ENCODE measurements around the gene ZBTB7C.

The ZBTB7C gene

GRCh38 chr18:48043166-48043565 is 366.0 kb downstream of the ZBTB7C start:
- no peak for DNase-seq

GRCh38 chr18:48042431-48042830 is 366.8 kb downstream of the ZBTB7C start:
- DNase-seq: no peak

GRCh38 chr18:48040457-48041110 is 368.6 kb downstream of the ZBTB7C start:
- DNase-seq: no peak

- DNase-seq: no peak
Measured at GRCh38 chr18:48039769-48040215, 369.4 kb downstream of the ZBTB7C start.

GRCh38 chr18:48038636-48039035 is 370.5 kb downstream of the ZBTB7C start:
- no peak for DNase-seq

- no peak for DNase-seq
Measured at GRCh38 chr18:48037481-48038271, 371.5 kb downstream of the ZBTB7C start.

- no peak for DNase-seq
Measured at GRCh38 chr18:48036641-48037421, 372.4 kb downstream of the ZBTB7C start.

- no peak for DNase-seq
Measured at GRCh38 chr18:48036226-48036625, 373.0 kb downstream of the ZBTB7C start.

- DNase-seq: no peak
Measured at GRCh38 chr18:48035556-48035860, 373.7 kb downstream of the ZBTB7C start.

- DNase-seq: no peak
Measured at GRCh38 chr18:48034651-48035555, 374.3 kb downstream of the ZBTB7C start.

- no peak for DNase-seq
Measured at GRCh38 chr18:48033790-48034650, 375.2 kb downstream of the ZBTB7C start.

GRCh38 chr18:48032876-48033789 is 376.1 kb downstream of the ZBTB7C start:
- DNase-seq: no peak

- no peak for DNase-seq
Measured at GRCh38 chr18:48031641-48032040, 377.5 kb downstream of the ZBTB7C start.

GRCh38 chr18:48030616-48031480 is 378.3 kb downstream of the ZBTB7C start:
- peak; percentile 12 for DNase-seq

GRCh38 chr18:48029296-48029986 is 379.7 kb downstream of the ZBTB7C start:
- no peak for DNase-seq

GRCh38 chr18:48028696-48029095 is 380.5 kb downstream of the ZBTB7C start:
- DNase-seq: no peak

- no peak for DNase-seq
Measured at GRCh38 chr18:48028081-48028480, 381.1 kb downstream of the ZBTB7C start.

- DNase-seq: no peak
Measured at GRCh38 chr18:48027401-48027963, 381.7 kb downstream of the ZBTB7C start.

GRCh38 chr18:48026216-48026615 is 383.0 kb downstream of the ZBTB7C start:
- DNase-seq: no peak

All from NCI-H1048 (cell line).